Middle frontal gyrus (tissue), 1 donor: ENCODE results near the gene UMOD.
A peak's percentile ranks its signal among the peaks of the same experiment; 100 is the strongest.

Experiments used
- DNase-seq: peaks from one replicate; pipeline ENCODE4 v3.0.0-alpha.2; 2015; ENCODE audit warnings: low spot score; ENCODE audit errors: extremely low spot score

Gene UMOD

DNA sequence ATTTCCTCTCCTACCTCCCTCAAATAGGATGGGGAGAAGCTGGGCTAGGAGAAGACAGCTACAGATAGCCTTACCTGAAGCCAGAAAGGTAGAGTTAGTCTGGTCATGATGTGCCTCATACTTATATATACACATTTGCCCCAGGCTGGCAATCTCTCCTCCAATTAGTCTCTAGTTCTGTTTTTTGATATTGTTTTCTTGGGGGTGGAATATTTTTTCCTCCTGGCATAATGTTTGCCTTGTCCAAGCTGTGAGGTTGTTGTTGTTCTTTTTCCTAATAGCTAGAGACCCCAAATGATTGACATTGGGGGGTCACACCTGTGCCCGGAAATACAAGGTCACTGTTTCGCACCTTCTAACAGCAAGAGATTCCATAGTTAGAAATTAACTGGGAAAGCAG is at the start of gene UMOD:
TSS of gene UMOD (minus strand) at position 101 of the 400 bp plus-strand sequence. CDS start 1,978 bp downstream, outside the sequence.
- no peak for DNase-seq

DNA sequence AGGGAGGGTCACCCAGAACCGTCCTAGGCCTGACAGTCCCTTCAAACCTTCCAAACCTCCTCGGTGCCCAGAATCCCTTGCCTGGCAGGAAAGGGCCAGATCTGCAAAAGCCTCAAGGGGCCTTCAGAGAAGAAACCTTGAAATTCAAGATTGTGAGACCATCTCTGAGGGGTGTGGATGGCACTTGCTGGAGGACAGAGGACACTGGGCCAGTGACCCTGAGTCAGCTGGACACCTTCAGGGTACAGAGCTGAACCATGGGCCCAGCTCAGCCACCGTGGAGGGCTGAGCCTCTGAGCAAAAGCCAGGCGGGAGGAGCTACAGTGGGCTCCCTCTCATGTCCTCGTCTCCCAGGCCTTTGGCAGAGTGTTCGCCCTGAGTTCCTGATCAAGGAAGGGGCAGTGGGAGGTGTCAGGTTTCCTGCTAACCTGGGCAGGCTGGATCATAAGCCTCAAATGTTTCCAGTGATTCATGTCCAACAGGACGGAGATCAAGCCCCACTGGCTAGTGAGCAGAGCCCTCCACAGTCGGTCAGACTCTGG is 49.0 kb upstream of the UMOD start:
- DNase-seq = no peak

GRCh38 chr16:20401066-20401465 is 48.6 kb upstream of the UMOD start:
- DNase-seq = no peak

DNA sequence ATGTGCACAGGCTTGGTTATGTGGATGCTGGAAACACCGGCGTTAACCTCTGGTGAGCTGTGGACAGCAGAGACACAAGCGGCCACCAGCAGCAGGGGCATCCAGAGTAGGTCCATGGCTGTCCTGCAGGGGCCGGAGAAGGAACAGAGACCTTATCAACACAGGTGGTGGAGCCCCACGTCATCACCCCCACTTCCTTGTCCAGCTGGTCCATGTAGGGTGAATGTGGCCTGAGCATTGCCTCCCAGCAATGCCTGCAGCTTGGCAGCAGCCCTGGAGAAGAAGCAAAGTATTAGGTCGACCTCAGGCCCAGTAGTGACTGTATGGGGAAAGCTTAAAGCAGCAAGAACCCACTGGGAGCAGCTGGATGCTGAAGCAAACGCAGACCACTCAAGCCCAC is 46.7 kb upstream of the UMOD start:
- no peak for DNase-seq

DNA sequence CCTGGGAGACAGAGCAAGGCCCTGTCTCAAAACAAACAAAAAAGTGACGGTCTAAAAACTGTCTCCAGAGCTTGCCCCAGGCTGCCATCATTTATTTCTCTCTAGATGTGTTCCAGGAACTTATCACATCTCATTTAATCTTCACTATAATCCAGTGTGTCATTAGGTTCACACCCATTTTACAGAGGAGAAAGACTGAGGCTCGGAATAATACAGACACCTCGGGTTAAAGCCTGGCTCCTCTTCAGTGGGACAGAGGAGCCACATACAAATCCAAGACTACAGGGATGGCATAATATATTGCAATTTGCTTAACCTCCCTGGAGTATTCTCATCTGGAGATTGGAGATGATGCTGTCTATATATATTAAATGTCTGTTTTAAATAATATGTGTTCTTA is 46.1 kb upstream of the UMOD start:
- DNase-seq = no peak

DNA sequence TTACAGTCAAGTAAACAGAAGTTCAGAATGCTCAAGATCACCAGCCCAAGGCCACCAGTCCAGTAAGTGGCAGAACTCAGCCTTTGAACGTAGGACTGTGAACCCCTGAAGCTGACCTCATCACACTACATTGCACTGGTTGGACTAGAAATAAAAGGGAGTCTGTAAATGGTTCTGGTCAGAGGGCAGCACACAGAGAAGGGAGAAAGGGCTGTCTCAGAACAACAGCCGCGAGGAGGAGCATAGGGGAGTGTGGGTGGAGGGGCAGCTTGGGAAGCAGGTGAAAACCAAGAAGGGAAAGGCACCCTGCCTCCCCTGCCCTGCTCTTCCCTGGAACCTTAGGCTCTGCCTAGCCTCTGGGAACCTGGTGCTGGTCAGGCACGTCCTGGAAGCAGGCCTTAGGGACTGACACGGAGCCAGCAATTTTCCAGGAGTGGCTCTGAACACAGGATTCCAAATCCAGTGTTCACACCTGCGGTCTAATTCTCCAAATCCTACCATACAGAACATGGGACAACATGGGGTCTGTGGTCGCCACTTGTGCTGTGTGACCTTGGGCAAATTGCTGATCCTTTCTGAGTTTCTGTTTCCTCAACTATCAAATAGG is 45.1 kb upstream of the UMOD start:
- DNase-seq = no peak

- DNase-seq = no peak
Measured at GRCh38 chr16:20396846-20397467, 44.4 kb upstream of the UMOD start.

- DNase-seq = no peak
Measured at GRCh38 chr16:20395946-20396345, 43.4 kb upstream of the UMOD start.

DNA sequence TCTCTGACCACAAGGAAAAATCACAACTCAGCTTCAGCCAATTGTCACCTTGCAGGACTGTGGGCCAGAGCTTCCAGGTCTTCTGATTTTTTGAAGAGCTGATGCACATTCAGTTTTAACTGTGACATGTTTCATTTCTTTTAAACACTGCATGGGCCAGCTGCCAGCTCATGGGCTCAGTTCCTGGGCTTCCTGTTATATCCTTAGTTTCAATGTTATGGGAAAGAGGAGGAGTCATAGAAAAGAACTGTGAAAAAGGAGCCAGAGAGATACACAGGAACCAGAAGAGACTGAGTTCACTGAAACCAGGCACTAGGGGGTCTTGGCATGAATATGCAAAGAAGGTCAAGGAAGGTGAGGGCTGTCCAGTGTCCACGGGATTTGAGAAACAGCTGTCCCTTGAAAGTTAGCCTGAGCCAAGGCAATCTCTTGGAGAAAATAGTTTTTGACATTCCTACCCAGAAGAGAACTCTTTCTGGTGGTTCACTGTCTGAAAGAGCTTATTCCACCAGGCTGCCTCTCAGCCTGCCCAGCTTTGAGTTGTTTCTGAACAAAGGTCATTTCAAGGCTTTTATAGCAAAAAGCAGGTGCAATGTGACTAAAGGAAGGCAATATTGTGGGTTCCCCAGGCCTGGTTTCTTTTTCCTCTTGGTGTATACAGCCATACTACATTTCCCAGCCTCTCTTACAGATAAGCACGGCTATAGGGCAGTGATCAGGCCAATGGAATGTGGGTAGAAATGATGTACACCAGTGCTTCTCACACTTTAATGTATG is 41.5 kb upstream of the UMOD start:
- DNase-seq = no peak

DNA sequence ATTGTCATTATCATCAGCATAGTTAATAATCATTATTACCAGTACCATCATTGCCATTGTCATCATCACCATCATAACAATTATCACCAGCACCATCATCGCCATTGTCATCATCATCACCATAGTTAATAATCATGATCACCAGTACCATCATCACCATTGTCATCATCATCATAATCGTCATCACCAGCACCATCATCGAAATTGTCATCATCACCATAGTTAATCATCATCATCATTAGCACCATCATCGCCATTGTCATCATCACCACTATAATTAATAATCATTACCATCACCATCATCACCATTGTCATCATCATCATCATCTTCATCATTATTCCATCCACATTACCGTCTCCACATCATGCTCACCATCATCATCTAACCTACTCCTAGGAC is 38.5 kb upstream of the UMOD start:
- no peak for DNase-seq

- DNase-seq = no peak
Measured at GRCh38 chr16:20388854-20389253, 36.3 kb upstream of the UMOD start.

DNA sequence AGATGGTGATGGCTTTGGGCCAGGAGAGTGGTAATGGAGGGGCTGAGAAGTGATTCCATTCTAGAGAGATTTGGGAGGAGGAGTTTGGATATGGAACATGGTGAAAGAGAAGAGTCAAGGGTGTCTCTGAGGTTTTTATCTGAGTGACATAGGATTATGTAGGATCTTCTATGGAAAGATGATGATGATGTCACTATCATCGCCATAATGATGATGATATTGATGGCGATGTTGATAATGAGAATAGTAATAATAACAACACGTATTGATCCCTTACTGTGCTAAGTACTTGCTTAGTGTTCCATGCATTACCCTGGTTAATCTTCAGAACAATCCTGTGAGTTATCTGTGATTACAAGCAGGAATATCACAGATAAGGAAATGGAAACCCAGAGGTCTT is 35.5 kb upstream of the UMOD start:
- no peak for DNase-seq

DNA sequence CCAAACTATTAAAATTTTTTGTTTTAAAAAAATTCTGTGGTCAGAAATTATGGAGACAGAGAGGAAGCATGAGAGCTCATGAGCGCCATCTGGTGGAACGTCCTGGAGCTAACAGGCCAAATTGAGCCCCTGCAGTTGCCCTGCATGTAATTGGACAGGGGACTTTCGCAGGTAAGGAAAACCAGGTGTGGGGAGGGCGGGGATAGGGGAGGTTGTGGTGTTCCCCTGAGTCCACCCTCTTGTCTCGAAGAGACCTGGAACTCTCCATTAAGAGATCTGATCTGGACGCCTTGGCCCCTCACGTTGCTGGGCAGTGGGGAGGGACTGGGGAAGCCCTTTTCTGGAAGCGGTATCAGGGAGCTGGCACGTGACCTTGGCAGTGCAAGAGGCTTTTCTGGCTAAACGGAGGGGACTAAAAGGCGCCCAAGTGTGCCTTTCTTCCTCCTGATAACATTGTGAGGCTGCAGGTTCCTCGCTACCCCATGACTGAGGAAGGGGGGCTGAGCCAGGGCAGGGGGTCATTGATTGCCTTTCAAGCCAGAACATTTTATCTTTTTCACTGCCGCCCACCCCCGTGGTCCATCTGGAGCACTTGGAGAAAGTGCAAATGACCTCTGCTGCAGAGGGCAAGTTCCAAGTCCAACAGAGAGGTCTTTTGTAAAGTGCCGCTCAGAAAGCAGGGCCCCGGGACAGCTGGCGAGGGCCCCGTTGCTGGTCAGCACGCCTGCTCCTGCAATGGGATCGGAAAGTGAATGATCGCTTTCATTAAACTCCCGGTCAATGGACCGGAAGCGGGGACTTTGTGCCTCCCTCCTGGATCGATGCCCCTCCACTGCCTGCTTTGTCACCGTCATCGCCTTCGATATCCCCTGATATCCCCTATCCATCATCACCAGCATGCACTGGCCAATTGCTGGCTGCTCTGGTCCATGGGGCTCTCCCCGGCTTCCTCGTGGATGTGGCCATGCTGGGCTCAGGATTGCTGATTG is 33.6 kb upstream of the UMOD start:
- peak; percentile 27 for DNase-seq

DNA sequence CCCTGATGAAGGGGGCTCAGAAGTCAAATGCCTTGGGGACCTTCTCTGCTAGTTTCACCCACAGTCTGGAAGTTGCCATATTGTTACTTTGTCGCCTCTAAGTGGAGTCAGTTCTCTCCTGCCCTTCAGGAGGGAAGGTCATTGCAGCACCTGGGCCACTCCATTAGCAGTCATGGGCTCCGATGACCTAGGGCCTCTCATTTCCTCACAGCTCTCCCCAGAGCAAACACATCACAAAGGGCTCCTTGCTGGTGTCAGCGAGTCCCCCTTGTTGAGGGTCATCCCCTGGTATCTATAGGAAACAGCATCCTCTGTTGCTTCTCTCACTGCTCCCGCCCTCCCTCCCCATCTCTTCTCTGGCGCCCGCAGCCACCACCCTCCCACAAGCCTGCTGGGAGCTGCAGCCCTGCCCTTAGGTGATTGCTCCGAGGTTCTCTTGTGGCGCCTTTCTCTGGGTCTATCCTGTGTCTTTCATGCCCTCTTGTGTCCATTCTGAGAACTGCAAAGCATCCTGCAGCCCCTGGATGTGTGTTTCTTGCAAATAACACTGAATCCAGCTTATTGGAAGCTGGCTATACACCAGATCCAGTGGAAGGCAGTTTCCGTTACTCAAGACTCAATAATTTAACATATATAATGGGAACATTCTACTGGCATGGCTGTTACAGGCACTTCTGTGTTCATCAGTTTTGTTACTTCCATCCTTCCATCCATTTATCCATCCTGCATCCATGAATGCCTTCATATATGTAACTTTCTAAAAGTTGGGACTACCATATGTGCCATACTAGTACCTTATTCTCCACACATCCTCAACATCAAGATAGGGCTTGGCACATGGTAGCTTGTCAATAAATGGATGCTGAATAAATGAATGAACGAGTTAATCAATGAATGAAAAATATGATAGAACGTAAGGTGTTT is 30.9 kb upstream of the UMOD start:
- DNase-seq = peak; percentile 67

DNA sequence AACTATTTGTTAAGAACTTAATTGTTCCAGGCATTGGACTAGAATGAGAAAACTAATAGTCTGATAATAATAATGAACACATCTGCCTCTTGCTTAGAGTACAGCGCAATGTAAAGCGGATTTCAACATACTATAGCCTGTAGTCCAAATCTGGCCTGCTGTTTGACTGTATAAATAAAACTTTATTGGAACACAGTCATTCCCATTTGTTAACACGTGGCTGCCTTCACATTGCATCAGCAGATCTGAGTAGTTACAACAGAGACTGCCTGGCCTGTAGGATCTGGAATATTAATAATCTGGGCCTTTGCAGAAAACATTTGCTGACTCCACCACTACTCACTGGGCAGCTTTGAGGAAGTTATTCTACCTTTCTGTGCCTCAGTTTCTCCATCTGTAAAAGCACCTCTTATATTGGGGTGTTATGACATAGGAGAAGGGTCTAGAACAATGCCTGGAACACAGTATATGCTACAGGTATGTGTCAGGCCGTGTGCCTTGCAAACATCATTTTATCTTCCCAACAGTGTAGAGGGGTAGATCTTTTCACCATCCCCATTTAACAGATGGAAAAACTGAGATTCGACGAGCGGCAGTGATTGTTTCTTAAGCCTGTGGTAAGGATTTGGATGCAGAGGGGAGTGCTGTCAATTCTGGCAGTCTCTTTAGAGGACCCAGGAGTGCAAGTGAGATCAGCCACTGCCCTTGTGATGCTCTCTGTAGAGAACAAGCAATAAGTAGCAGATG is 29.9 kb upstream of the UMOD start:
- DNase-seq = no peak

DNA sequence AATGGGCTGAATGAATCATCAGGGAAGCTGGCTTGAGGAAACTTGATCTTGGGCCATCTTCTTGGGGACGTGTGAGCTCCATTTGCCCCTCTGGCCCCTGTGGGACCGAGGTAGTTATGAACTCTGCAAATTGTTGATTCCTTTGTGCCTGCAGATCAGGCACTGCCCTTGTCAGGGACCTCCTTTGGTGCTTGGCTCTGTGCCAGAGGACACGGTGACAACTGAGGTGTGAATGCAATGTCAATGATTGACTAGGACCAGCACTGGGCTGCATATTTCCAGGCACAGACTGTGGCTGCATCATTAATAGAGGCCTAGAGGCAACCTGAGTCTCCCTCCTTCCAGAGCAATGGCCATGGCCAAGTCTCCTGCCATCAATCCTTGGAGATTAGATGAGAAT is 28.3 kb upstream of the UMOD start:
- DNase-seq = no peak

GRCh38 chr16:20377181-20377580 is 24.7 kb upstream of the UMOD start:
- DNase-seq = no peak

DNA sequence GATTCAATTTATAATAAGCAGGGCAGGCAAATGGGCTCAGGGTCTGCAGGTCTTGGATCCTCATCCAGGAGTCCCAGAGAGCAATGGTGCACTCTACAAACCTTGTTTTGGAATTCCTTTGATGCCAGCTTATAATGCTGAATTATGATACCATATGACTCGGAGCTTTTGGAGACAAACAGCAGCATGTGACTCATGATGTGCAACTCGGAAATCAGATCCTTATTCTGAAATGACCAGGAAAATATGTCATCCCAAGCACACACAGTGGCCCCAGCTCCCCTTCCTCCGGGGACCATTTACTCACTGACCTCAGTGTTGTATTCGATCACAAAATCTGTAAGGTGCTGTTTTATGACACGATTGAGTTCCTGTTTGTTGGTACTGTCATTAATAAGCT is 20.2 kb upstream of the UMOD start:
- no peak for DNase-seq

DNA sequence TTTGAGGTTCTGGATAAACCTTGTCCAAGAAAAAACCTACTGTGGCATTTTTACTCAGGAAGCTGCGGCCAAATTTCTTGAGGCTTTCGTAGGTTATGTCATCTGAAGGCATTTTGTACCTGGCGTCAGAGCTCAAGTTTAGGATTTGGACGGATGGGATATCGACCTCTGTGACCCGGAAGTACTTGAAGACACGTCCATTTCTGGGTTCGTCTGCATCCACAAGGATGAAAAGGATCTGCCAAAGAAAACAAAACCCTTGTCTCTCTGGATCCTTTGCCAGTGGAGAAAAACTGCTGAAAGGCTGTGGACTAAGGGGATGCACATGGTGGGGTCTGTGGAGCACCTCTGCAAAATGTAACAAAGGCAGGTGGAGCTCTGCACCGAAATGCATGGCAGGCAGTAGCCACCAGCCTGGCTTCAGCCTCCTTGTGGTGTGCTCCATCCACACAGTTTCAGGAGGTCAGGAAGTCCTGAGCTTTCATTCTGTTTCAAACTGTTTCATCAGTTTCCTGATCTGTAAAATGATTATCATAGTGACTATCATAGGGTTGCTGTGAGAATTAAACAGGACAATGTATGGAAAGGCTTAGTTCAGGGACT is 17.0 kb upstream of the UMOD start:
- no peak for DNase-seq
